COR-L47 (cell line): ENCODE data around the gene KRTAP2-2.
"Not testable (repeated sequence)": the region's sequence is repeated elsewhere in the genome, so short reads cannot be mapped to it uniquely, and the experiment has no call there.

Experiments used
- DNase-seq: peaks from one replicate; lab custom pipeline; 2025; lab: John Stamatoyannopoulos, UW

The KRTAP2-2 gene

GRCh38 chr17:41064301-41064700, 9.3 kb upstream of the KRTAP2-2 start:
- no peak for DNase-seq

- DNase-seq: no peak
Observed at GRCh38 chr17:41063449-41063848, 8.4 kb upstream of the KRTAP2-2 start.

GRCh38 chr17:41061964-41062363, 6.9 kb upstream of the KRTAP2-2 start:
- DNase-seq: no peak

- no peak for DNase-seq
Observed at GRCh38 chr17:41060052-41060604, 5.1 kb upstream of the KRTAP2-2 start, which contains the start of gene KRTAP2-3. Gene KRTAP2-3, minus strand, starts transcription at chr17:41060114. Its CDS starts 64 bp downstream, at chr17:41060050.

- not testable (repeated sequence) for DNase-seq
Observed at GRCh38 chr17:41059276-41060051, 4.4 kb upstream of the KRTAP2-2 start.

- no peak for DNase-seq
Observed at GRCh38 chr17:41058741-41059140, 3.7 kb upstream of the KRTAP2-2 start.

GRCh38 chr17:41057547-41057946, 2.5 kb upstream of the KRTAP2-2 start:
- DNase-seq: no peak

GRCh38 chr17:41054556-41054955, 474 bp downstream of the KRTAP2-2 start:
- not testable (repeated sequence) for DNase-seq

GRCh38 chr17:41054025-41054424, 1.0 kb downstream of the KRTAP2-2 start:
- DNase-seq: no peak

- DNase-seq: no peak
Observed at GRCh38 chr17:41052566-41052965, 2.5 kb downstream of the KRTAP2-2 start.

- no peak for DNase-seq
Observed at GRCh38 chr17:41049110-41049509, 5.9 kb downstream of the KRTAP2-2 start.

GRCh38 chr17:41048441-41048840, 6.6 kb downstream of the KRTAP2-2 start:
- DNase-seq: no peak

GRCh38 chr17:41046735-41047465, 8.1 kb downstream of the KRTAP2-2 start, which contains the start of gene KRTAP2-1:
Gene KRTAP2-1, minus strand, starts transcription at chr17:41047316. Its CDS starts 49 bp downstream, at chr17:41047267.
- DNase-seq: not testable (repeated sequence)

GRCh38 chr17:41042953-41043352, 12.1 kb downstream of the KRTAP2-2 start:
- DNase-seq: no peak

- peak; percentile 64 for DNase-seq
Observed at GRCh38 chr17:41040783-41041571, 14.1 kb downstream of the KRTAP2-2 start, which contains the start of gene KRTAP1-1. Gene KRTAP1-1, minus strand, starts transcription at chr17:41041450. Its CDS starts 53 bp downstream, at chr17:41041397.

- DNase-seq: no peak
Observed at GRCh38 chr17:41037853-41038350, 17.1 kb downstream of the KRTAP2-2 start.

GRCh38 chr17:41034346-41034935, 20.6 kb downstream of the KRTAP2-2 start, which contains the start of gene KRTAP1-3:
Gene KRTAP1-3, minus strand, starts transcription at chr17:41034874. Its CDS starts 53 bp downstream, at chr17:41034821.
- peak; percentile 73 for DNase-seq

- DNase-seq: no peak
Observed at GRCh38 chr17:41029633-41030245, 25.3 kb downstream of the KRTAP2-2 start, which contains the start of gene KRTAP1-4. Gene KRTAP1-4, minus strand, starts transcription at chr17:41030195. Its CDS starts 117 bp downstream, at chr17:41030078.

GRCh38 chr17:41026715-41027471, 28.1 kb downstream of the KRTAP2-2 start, which contains the start of gene KRTAP1-5:
Gene KRTAP1-5, minus strand, starts transcription at chr17:41027208. Its CDS starts 53 bp downstream, at chr17:41027155.
- DNase-seq: peak; percentile 26
